NCI-H128 (cell line): ENCODE measurements around the gene EMD.
A peak's percentile ranks its signal among the peaks of the same experiment; 100 is the strongest.

Experiments
- DNase-seq: peaks from one replicate; lab custom pipeline; 2025; ENCODE audit not compliant: unreplicated experiment; lab: John Stamatoyannopoulos, UW

The EMD gene

DNA sequence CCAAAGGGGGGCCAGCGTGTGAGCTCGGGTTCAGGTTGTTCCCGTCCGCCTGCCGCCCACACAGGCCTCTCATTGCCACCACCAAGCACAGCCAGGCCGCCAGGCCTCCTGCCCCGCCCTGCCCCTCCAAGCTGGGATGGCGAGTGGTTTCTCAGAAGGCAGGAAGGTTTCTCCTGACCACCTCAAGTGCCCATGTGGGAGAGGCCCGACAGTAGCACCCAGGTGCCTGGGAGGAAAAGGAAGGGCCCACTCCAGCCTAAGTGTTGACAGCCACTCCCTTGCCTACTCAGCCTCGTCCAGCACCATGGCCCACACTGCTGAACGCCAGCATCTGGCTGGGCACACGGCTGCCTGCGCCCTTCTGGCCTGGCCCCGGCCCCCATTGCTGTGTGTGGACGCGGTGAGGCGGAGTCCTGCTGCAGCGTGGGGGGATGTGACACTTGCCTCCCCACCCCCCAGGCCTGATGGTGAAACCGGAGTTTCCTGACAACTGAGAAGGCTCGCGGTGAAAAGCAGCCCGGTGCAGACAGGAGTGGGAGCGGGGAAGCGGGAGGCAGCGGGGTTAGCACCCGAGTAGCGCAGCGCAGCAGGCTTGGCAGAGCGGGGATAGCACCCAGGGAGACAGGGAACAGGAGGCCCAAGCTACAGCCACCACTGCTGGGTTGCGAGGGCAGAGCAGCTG, 23.9 kb upstream of the EMD start:
- DNase-seq: no peak

DNA sequence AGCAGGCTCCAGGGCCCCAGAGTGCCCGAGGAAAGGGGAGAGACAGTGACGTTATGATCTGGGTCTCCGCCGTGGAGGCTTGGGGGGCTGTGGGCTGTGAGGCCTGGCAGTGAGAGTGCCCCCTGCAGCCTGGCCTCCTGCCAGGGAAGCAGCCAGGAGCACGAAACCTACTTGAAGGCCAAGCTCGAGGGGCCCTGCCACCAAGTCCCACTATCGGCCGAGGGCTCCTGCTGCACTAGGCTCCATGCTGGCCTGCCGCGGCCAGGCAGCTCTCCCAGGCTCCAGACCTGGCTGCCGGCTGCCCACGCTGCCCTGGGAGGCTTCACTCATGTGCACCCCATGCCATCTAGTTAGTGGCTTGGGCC, 23.3 kb upstream of the EMD start:
- DNase-seq: no peak

DNA sequence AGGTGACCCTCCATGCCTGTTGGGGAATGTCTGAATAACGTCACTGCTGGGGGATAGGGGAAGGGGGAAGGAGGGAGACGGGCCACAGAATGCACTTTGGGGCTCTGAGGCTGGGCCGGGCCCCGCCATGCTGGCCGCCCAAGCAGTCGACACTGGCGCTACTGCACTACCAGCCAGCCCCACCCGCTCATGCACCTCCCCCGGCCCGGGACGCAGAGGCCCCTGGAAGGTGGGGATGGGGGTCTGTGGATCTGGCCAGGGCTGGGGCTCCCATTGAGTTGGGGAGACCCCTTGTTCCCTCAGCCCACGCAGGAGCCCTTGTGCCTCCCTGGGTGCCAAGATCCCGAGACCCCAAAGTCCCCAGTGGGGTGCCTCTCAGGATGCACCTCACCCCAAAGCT, 22.5 kb upstream of the EMD start:
- no peak for DNase-seq

DNA sequence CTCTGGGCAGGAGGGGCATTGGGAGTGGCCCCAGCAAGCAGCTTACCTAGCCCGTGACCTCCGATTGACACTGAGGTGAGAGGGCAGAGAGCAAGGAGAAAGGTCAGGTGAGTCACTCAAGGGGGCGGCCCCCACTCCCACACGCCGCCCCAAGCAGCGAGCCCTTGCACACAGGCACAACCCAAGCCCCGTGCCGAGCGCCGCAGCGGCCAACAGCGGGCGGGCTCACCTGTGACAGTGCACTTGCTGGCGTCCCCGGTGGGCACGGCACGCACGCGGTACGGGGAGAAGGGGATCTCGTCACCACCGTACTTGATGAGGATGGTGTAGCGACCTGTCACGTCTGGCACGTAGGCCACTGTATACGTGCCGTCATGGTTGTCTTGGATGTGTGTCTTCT, 21.9 kb upstream of the EMD start:
- DNase-seq: no peak

DNA sequence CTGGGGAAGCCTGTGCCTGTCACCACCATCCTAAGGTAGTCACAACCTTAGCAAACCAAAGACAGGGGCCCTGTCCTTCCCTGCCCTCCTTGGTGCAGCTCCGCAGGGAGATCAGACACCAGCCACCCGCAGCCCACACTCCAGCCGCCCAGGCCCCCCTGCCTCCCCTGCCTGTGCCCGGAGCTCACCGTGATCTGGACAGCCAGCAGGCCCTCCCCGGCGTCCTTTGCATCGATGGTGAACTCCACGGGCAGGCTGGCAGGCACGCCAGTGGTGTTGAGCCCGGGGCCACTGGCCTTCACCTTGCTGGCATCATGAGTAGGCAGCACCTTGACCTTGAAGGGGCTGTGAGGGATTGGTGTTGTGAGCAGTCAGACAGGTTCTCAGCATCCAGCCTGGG, 21.1 kb upstream of the EMD start:
- DNase-seq: no peak

DNA sequence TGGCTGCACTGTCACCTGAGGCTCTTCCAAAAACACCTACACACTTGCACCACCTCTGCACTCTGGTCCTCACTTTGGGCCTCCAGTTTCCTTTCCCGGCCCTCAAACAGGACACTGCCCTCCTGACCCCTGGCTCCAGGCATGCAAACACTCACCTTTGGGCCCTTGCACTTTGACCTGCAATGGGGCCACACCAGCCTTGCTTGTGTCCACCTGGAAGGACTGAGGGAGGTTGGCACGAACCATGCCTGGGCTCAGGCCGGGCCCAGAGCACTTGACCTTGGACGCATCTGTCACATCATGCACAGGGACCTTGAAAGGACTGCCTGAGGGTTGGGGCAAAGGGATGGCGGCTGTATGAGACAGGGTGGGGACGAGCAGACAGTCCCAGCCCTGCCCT, 20.3 kb upstream of the EMD start:
- no peak for DNase-seq

DNA sequence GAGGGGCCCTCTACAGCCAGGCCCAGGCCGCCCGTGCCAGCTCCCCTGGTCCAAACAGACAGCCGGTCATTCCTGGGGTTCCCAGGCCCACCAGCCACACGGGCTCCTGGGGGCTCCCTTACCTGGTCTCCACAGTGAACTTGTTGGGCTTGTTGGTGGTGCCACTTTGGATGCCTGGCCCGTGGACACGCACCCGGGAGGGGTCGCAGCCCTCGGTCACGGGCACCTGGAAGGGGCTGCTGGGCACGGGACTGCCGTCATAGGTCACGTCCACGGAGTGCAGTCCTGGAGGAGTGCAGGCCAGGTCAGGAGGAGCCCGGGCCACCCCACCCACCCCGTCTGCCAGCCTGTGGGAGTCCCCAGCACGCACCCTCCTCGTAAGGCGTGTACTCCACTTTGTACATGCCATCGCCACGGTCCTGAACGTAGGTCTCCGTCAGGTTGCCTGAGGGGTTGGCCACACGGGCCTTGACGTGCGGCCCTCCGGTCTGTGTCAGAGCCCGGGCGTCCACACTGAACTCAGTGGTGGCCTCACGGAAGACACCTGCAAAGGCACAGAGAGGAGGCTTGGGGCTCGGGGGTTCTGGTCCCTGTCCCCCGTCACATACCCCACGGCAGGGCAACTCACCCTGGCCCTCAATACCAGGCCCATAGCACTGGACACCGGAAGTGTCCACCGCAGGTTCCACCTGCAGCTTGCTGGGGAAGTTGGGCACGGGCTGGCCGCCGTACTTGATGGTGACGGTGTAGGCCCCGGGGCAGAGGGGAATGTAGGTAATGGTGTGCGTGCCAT, 19.5 kb upstream of the EMD start:
- DNase-seq: no peak

DNA sequence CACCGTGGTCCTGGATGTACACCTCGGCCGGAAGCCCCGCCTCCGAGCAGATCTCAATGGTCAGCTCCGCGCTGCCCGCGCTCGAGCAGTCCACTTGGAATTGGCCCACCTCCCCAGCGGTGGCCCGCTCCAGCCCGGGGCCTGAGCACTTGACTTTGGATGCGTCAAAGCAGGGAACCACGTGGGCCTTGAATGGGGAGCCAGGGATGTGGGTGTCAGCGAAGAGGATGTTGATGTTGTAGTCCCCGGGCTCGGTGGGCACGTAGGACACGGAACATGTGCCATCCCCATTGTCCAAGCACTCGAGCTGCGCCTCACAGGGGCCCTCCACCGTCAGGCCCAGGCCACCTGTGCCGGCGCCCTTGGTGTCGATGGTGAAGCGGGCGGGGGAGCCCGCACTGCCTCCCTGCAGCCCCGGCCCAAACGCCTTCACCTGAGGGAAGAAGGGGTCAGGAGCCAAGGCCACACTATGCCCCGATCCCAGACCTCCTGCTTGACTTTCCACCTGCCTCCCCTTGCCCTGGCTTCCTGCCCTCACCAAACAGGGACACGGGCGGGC, 18.9 kb upstream of the EMD start:
- DNase-seq: no peak

DNA sequence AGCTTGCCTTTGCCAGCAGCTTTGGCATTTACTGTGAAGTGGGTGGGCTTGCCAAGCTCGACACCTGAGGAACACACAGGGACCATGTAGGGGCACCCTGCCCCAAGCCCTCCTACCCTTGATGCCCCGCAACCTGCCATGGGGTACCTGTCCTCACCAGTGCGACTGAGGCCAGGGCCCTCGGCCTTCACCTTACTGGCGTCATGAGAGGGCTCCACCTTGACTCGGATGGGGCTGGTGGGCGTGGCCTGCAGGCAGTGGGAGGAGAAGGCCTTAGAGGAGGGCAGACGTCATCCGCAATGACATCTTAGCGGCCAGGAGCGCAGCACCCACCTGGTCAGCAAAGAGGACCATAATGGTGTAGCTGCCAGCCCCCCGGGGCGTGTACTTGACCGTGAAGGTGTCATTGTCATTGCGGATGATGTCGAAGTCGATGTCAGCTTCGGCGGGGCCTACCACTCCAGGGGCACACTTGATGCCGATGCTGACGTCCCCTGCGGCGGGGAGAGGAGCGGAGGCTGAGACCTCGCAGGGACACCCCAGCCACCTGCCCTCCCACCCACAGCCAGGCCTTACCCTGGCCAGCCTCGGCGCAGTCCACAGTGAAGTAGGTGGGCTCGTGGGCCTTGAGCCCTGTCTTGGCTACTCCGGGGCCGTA, 16.9 kb upstream of the EMD start:
- DNase-seq: no peak

DNA sequence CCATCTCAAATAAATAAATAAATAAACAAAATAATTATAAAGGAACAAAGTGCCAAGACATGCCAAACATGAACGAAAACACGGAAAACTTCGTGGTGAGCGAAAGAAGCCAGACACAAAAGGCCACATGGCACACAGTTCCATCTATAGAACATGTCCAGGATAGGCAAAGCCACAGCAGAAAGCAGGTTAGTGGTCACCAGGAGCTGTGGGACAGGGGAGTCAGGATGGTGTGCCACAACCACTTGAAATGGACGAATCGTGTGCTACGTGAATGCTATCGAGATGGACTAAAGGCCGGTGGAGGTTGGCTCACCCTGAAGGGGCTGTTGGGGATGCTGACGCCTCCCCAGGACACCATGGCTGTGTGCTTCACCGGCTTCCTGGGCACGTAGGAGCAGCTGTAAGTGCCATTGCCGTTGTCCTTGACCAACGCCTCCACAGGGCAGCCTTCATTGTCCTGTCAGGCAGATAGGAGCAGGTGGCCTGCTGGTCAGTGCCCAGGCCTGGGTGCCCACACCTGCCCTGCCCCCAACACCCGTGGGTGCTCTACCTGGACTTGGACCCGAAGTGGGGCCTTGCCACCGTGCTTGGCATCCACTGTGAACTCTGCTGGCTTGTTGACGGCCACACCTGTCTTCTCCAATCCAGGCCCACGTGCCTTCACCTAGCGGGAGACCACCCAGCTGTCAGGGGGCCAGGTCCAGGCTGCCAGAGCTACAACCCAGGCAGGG, 15.2 kb upstream of the EMD start:
- DNase-seq: no peak

DNA sequence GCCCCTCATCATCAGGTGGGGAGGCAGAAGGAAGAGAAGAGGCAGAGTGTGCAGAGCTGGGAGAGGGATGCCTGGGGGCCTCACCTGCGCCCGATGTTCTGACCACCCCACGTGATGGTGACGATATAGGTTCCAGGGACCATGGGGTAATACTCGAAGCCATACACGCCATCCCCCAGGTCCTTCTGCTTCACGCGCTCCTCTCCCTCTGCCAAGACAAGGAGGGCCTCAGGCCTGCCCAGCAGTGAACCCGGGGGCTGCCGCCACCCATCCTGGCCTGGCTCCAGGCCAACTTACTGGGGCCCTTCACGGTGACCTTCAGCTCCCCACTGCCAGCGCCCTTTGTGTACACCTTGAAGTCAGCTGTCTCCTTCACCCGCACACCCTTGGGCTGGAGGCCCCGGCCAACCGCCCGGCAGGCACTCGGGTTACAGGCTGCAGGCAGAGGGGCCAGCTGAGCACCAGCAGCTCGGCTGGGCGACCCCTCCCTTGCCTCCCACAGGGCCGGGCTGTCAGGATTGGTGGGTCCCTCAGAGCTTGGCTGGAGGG, 14.0 kb upstream of the EMD start:
- DNase-seq: no peak

DNA sequence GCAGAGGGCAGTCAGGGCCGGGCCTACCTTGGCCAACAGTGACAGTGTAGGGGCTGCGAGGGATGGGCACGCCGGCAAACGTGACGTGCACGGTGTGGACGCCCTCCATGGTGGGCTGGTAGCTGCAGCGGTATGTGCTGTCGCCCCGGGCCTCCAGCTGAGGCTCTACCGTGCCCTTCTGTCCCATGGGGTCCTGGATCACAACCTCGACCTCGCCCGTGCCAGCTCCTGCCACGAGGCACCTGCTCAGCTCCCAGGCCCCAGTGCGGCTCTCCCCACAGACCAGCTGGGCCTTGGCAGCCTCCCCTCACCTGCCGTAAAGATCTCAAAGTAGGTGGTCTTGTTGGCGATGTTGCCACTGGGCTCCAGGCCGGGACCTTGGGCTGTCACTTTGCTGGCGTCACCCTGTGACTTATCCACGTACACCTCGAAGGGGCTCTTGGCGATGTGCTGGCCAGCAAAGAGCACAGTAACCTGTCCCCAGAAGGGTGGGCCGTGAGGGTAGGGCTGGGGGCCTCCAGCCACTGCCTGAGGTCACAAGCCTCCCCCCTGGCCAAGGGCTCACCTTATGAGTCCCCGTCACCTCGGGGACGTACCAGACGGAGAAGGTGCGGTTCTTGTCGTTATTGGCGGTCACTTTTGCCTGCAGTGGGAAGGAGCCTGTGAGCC, 13.0 kb upstream of the EMD start:
- no peak for DNase-seq

DNA sequence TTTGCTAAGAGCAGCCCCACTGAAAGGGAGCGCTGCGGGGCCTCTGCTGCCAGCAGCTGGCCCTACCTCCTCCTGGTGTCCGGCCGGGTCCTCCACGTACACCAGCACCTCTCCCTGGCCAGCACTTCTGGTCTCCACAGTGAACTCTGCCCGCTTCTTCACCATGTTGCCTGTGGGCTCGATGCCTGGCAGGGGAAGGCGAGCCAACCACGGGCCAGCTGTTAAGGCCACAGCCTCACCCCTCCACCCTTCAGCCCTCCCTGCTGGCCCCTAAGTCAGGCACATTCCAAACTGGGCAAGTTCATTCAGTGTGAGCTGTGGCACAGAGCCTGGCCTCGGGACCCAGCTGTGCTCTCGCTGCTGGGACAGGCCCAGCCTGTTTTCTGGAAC, 12.4 kb upstream of the EMD start:
- no peak for DNase-seq

DNA sequence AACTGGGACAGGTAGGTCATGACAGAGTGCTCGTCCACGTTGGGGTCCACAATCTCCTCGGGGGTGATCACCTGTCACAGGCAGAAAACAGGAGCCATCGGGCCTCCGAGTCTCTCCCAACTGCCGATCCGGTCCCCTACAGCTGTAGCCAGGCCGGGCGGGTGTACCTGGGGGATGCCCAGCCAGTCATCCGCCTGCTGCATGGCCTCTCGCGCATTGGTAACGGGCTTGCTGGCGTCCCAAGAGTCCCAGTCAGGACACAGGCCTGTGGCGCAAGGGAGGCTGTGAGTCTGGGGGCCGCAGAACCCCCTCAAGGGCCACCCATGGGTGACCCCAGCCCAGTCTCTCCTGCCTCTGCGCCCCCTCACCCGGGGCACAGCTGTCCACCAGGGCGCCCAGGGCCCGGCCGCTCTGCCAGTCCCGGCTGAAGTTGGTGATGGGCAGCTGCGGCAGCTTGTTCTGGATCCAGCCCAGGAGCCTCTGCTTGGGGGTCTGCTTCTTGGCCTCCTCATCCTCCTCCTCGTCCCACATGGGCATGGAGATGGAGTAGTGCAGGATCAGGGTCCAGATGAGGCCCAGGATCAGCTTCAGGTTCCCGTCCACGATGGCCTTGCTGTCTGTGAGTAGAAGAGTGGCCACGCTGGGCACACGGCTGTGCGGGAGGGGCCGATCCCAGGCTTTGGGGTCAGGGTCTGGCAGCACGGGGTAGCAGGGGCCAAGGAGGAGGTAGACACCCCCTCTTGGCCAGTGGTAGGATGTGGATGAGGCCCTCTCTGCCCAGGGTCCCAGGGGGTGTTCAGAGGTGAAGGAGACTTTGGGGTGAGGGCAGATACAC, 11.4 kb upstream of the EMD start:
- no peak for DNase-seq

DNA sequence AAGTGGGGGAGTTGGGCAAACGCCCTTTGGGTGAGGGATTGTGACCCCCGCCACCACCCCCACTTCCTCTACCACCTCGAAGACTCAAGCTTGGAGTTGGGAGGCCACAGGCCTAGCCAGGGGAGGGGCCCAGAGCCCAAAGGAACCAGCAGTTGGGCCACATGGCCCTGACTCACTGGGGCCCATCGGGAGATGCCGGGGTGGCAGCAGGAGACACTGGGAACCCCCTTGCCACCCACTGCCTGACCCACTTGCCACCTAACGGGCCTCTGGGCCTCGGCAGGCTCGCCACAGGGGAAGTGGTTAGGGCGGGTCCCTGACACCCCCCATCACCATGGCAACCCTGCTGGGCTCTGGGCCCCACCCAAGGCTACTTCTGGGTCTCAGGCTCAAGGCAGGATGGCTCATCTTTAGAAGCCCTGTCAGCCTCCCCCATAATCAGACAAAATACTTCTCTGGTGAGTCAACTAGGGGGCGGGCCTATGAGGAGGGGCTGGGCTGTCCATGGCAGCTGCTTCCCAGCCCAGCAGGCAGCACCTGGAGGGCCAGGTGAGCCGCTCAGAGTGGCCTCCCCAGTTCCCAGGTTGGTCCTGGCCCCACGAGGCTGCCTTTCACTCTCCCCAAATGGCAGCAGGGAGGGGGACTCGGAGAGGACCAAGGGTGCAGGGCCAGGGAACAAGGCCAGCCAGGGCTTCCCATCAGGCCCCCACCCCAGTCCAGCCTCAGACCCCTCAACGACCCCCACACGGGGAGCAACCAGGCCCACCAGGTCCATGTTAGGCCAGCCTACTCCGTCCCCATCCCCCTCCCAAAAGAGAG, 10.3 kb upstream of the EMD start:
- DNase-seq: peak; percentile 16

DNA sequence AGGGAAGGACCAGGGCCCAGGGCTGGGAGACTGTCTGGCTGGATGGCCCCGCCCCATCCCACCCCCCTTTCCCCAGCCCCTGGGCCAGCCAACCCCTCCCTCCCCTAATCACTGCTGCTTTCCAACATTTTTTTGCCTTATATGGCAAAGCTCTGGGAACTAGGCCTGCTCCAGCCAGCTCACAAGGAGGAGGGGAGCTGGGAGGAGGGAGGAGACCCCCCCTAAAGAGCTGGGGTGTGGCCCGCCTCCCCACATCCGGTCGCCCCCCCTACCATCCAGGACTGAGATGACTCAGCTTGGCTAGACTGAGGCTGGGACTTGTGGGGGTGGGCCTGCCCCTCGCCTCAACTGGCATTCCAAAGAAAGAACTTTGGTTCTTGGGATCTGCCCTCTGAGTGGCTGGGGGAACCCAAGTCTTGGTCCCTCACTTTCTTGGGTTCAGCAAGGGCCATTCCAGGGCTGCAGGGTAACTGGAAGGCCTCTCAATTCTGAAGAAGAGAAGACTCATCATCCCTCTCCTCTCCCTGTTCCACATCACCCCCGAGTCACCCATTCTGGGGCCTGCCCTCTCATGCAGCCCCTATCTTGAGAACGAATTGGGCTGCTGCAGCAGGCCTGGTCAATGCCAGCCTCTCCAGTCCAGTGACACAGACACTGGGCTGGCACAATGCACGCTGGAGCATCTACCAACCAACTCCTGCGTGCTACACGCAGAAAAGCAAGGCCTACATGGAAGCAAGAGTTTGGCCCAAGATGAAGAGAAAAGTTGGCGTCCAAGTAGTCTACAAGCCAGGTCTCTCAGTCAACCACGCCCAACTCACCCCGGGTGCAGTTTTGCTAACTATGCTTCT, 9.4 kb upstream of the EMD start:
- DNase-seq: peak; percentile 22

DNA sequence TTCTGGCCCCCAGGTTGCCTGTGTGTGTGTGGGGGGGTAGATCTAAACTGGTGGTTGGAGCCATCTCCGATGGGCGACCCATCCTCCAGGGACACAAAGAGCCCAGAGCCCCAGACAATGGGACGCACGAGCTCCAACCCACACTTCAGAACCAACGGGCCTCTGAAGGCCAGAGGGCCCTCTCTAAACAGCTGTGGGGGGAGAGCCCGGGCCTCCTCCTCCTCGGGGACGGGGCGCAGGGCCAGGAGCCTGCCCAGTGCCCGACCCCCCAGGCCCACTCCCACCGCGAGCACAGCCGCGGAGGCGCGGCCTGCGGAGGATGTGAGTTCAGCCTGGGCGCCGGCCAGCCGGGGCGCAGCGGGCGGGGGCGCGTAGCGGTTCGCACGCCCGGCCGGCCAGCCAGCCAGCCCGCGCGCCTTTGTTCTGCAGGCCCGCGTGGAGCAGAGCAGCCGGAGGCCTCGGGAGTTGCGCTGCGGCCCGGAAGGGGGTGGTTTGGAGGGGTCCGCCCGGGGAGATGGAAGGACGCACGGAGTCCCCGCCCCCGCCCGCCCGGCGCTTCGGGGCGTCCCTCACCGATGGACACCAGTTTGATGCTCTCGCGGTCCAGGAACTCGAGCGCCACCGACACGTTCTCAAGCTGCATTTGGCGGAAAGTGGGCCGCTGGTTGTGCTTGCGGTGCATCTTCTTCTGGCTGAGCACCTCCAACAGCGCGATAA, 8.6 kb upstream of the EMD start:
- DNase-seq: no peak
